ENCODE data around the gene AQR.
"Not testable (repeated sequence)": the region's sequence is repeated elsewhere in the genome, so short reads cannot be mapped to it uniquely, and the experiment has no call there.

AQR gene

GRCh38 chr15:34969340-34970097 lies at the start of gene AQR:
TSS of gene AQR (minus strand) at chr15:34969742. CDS start at chr15:34969613, 129 bp downstream.
- DNase-seq (ENCODE audit: low read depth): peak; percentile 98

- DNase-seq (ENCODE audit: low read depth): no peak
Measured at GRCh38 chr15:35014241-35014640, 44.7 kb upstream of the AQR start.

- DNase-seq (ENCODE audit: low read depth): no peak
Measured at GRCh38 chr15:35013370-35013769, 43.8 kb upstream of the AQR start.

- DNase-seq (ENCODE audit: low read depth): no peak
Measured at GRCh38 chr15:35007397-35007796, 37.9 kb upstream of the AQR start.

GRCh38 chr15:35005933-35006332 lies 36.4 kb upstream of the AQR start:
- no peak for DNase-seq (ENCODE audit: low read depth)

GRCh38 chr15:35003928-35004327 lies 34.4 kb upstream of the AQR start:
- DNase-seq (ENCODE audit: low read depth): no peak

GRCh38 chr15:35000511-35000910 lies 31.0 kb upstream of the AQR start:
- peak; percentile 54 for DNase-seq (ENCODE audit: low read depth)

- DNase-seq (ENCODE audit: low read depth): no peak
Measured at GRCh38 chr15:34999906-35000305, 30.4 kb upstream of the AQR start.

GRCh38 chr15:34994925-34995324 lies 25.4 kb upstream of the AQR start:
- DNase-seq (ENCODE audit: low read depth): no peak

- no peak for DNase-seq (ENCODE audit: low read depth)
Measured at GRCh38 chr15:34993877-34994276, 24.3 kb upstream of the AQR start.

- no peak for DNase-seq (ENCODE audit: low read depth)
Measured at GRCh38 chr15:34993412-34993811, 23.9 kb upstream of the AQR start.

- DNase-seq (ENCODE audit: low read depth): peak; percentile 54
Measured at GRCh38 chr15:34988027-34988902, 18.7 kb upstream of the AQR start, which contains the start of gene ZNF770. TSS of gene ZNF770 (minus strand) at chr15:34988287. CDS start at chr15:34983434, 4,853 bp downstream.

GRCh38 chr15:34987609-34988026 lies 18.1 kb upstream of the AQR start:
- DNase-seq (ENCODE audit: low read depth): no peak

GRCh38 chr15:34986771-34987480 lies 17.4 kb upstream of the AQR start:
- DNase-seq (ENCODE audit: low read depth): no peak

- DNase-seq (ENCODE audit: low read depth): no peak
Measured at GRCh38 chr15:34986326-34986725, 16.8 kb upstream of the AQR start.

- no peak for DNase-seq (ENCODE audit: low read depth)
Measured at GRCh38 chr15:34984889-34985630, 15.5 kb upstream of the AQR start.

GRCh38 chr15:34976743-34977142 lies 7.2 kb upstream of the AQR start:
- DNase-seq (ENCODE audit: low read depth): no peak

GRCh38 chr15:34976073-34976472 lies 6.5 kb upstream of the AQR start:
- DNase-seq (ENCODE audit: low read depth): no peak

GRCh38 chr15:34973512-34973911 lies 4.0 kb upstream of the AQR start:
- DNase-seq (ENCODE audit: low read depth): no peak

- DNase-seq (ENCODE audit: low read depth): not testable (repeated sequence)
Measured at GRCh38 chr15:34970098-34970643, 629 bp upstream of the AQR start.

- DNase-seq (ENCODE audit: low read depth): no peak
Measured at GRCh38 chr15:34964277-34964676, 5.3 kb downstream of the AQR start.

All from stromal cell of bone marrow (primary cell).